Stomach (tissue), 9 donors: ENCODE measurements around the gene RSPRY1. TPM values are rescaled to one million over a fixed set of nuclear protein-coding genes. Genes with fewer than 3 reads are reported as not detected.

Experiments
- DNase-seq, 2 donors: peaks; one replicate each; pipeline versions ENCODE4 v3.0.0 to v3.0.0-alpha.2; 2013 to 2019
- H3K27ac ChIP-seq, 5 donors: fragments of 200-600 bp in 4 of 5; sonication (generic) in 4 of 5; one replicate each; pipeline ENCODE4 v1.5.1; 2013 to 2019; ENCODE audit warnings: mild to moderate bottlenecking in 1 of 5, moderate library complexity in 1 of 5
- H3K27me3 ChIP-seq, 3 donors: fragments of 200-600 bp; sonication (generic); one replicate each; pipeline ENCODE4 v1.5.1; 2017 to 2019; ENCODE audit warnings: mixed run types in 1 of 3
- H3K36me3 ChIP-seq, 4 donors: fragments of 200-600 bp; sonication (generic); 1 replicate in 3 of 4; 2 replicates in 1 of 4; pipeline ENCODE4 v1.5.1; 2016 to 2019
- H3K4me1 ChIP-seq, 4 donors: fragments of 200-600 bp; sonication (generic); one replicate each; pipeline ENCODE4 v1.5.1; 2016 to 2019
- H3K4me3 ChIP-seq, 4 donors: fragments of 200-600 bp; sonication (generic) in 3 of 4; one replicate each; pipeline ENCODE4 v1.5.1; 2016 to 2019; ENCODE audit warnings: mild to moderate bottlenecking in 1 of 4
- H3K9me3 ChIP-seq, 4 donors: fragments of 200-600 bp; sonication (generic); one replicate each; pipeline ENCODE4 v1.5.1; 2016 to 2019
- EP300 ChIP-seq: sonication (generic); formaldehyde crosslinking; IDR thresholded peaks from one replicate; pipeline ENCODE4 v1.6.1; 2017; ENCODE audit warnings: antibody characterized with exemption
- POLR2A ChIP-seq, 4 donors: fragments of 450-650 bp; IDR thresholded peaks; one replicate each; pipeline ENCODE4 v1.6.1; 2016; ENCODE audit warnings: antibody characterized with exemption in 4 of 4, control low read depth in 2 of 4, mild to moderate bottlenecking in 1 of 4, moderate library complexity in 1 of 4
- POLR2AphosphoS5 ChIP-seq, 3 donors: sonication (generic); formaldehyde crosslinking; IDR thresholded peaks; one replicate each; pipeline ENCODE4 v1.6.1; 2016; ENCODE audit warnings: antibody characterized with exemption in 3 of 3
- WGBS, 5 donors: extraction: QIAGEN DNeasy Blood & Tissue Kit in 3 of 5; methylation state at CpG; one replicate each; pipeline versions ENCODE4 v1.1.5 to v1.1.7; 2013 to 2018; 5-methylcytosine and 5-hydroxymethylcytosine counted together
- intact Hi-C: fragments of 100-400 bp; cut with DNase I; formaldehyde crosslinking; loops from one replicate; pipeline ENCODE4 v1.15.1; 2023; ENCODE audit warnings: low total_unique reads
- polyA plus RNA-seq, 3 donors: library from polyadenylated mRNA; stranded (reverse); fragments of 200-250 nt; gene quantifications; one replicate each; pipeline ENCODE4 v1.2.3, GENCODE V29; 2013
- total RNA-seq, 5 donors: library from RNA; depleted of rRNA; stranded (reverse); fragments of >200 nt; gene quantifications; one replicate each; pipeline versions ENCODE4 v1.1.0 to v1.2.3, GENCODE V29; 2014 to 2016
- TF ChIP-seq, protein P1 (sequence below), 7 experiments: fragments of 450-650 bp in 4 of 7; fragments of 200-600 bp in 3 of 7; sonication (generic) in 3 of 7; IDR thresholded peaks; one replicate each; pipeline ENCODE4 v1.5.1; 2016 to 2019; ENCODE audit warnings: antibody characterized with exemption in 7 of 7, control low read depth in 2 of 7, mild to moderate bottlenecking in 1 of 7
- donor health status: healthy with polysubstance abuse.
- donor health status: Bipolar disorder and iron deficiency.
- donor health status: healthy.

RSPRY1 gene
- total and polyA plus RNA-seq, 8 donors, result 5.5 to 110 (median 13.3) TPM

DNA sequence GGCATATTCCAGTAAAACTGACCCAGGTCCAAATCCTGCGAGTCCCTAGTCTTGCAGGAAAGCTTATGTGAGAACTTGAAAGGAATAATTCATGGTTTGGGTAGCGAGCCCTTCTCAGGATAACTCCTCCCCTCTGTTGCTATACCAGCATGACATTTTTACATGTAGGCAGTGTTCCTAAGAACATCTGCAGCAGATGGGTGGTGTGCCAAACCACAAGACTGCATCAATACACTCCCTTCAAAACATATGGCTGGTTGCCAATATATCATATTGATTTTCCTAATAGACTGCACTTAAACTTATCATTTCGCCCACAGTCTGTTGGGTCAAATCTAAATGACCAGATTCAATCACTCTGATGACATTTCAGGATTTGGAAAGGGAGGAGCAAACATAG is 20.2 kb upstream of the RSPRY1 start:
- Histone ChIP-seq H3K27me3 (no peaks in the 10 kb centered on the region), H3K4me3 (no peak overlapping the region)
- intact Hi-C loops, result loop anchor here (10.0 kb wide), 1 partner anchor 81 kb away; no protein-coding TSS in a partner anchor

DNA sequence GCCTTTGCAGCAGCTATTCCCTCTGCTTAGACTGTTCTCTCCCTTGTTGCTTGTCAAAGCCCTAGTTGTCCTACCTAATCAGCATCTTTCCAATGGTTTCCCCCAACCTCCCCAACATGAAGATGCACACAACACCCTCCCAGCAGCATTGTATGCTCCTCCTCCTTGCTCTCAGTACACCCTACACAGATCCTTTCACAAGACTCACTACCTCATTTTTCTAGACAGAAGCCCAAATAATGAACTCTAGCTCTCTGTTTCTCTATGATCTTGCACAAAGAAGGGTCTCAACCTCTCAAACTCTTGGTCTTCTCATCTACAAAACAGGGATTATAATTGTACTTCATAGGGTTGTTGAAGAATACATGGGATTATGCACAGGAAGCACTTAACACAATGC is 19.7 kb upstream of the RSPRY1 start:
- TF ChIP-seq, protein P1, sequence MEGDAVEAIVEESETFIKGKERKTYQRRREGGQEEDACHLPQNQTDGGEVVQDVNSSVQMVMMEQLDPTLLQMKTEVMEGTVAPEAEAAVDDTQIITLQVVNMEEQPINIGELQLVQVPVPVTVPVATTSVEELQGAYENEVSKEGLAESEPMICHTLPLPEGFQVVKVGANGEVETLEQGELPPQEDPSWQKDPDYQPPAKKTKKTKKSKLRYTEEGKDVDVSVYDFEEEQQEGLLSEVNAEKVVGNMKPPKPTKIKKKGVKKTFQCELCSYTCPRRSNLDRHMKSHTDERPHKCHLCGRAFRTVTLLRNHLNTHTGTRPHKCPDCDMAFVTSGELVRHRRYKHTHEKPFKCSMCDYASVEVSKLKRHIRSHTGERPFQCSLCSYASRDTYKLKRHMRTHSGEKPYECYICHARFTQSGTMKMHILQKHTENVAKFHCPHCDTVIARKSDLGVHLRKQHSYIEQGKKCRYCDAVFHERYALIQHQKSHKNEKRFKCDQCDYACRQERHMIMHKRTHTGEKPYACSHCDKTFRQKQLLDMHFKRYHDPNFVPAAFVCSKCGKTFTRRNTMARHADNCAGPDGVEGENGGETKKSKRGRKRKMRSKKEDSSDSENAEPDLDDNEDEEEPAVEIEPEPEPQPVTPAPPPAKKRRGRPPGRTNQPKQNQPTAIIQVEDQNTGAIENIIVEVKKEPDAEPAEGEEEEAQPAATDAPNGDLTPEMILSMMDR (IDR thresholded peaks at IDR 0.05), result no peak
- TF ChIP-seq EP300 (no peak), POLR2AphosphoS5 (IDR thresholded peaks at IDR 0.05) (no peak), POLR2A (IDR thresholded peaks at IDR 0.05) (no peak)
- H3K27me3 ChIP-seq, result no peaks in the 10 kb centered on the region
- H3K4me1 ChIP-seq, result peaks cover 0 to 23% (median 10%) of the 10 kb centered on the region in 4 donors
- peaks cover 55 to 85% (median 84%) of the 10 kb centered on the region in 4 donors for H3K36me3 ChIP-seq
- peak overlapping the region in 2 of 5 donors; percentile 1 to 45 for H3K27ac ChIP-seq
- DNase-seq, result no peak
- no peak overlapping the region for H3K4me3 ChIP-seq
- H3K9me3 ChIP-seq, result no peaks in the 10 kb centered on the region
- intact Hi-C loops, result loop anchor here (10.0 kb wide), 1 partner anchor 82 kb away; no protein-coding TSS in a partner anchor

More for the DNA sequence above, 20.2 kb upstream of the RSPRY1 start:
- H3K4me1 ChIP-seq, result peaks cover 0 to 23% (median 10%) of the 10 kb centered on the region in 4 donors
- H3K9me3 ChIP-seq, result no peaks in the 10 kb centered on the region
- H3K27ac ChIP-seq, result no peak overlapping the region
- 61 to 75% (median 67%) methylated on average over 3 of the region's 3 CpGs for WGBS, 5 donors
- no peak for DNase-seq
- TF ChIP-seq POLR2AphosphoS5 (IDR thresholded peaks at IDR 0.05), result no peak
- peaks cover 50 to 85% (median 84%) of the 10 kb centered on the region in 4 donors for H3K36me3 ChIP-seq

DNA sequence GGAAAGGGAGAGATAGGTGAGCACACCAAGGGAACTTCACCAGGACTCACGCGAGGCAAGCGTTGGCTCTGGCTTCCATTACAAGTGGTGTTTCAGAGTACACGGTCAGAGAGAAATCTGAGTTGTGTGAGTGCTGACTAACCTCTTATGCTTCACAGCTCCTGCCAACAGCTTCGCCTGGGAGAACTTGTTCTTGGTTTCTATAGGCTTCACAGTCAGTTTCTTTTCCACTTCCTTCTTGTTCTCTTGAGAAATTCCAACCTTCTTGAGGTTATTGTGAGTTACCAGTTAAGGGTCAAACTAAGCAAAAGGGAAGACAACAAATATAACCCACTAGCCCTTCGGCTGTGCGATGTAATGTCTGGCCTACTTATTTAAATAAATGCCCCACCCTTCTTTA is 19.2 kb upstream of the RSPRY1 start:
- Histone ChIP-seq H3K4me1 (peaks cover 0 to 23% (median 10%) of the 10 kb centered on the region in 4 donors), H3K36me3 (peaks cover 57 to 85% (median 84%) of the 10 kb centered on the region in 4 donors), H3K27me3 (no peaks in the 10 kb centered on the region), H3K4me3 (no peak overlapping the region), H3K9me3 (no peaks in the 10 kb centered on the region), H3K27ac (peak overlapping the region in 2 of 5 donors; percentile 1 to 45)
- WGBS, 5 donors, result 40 to 65% (median 47%) methylated on average over 7 of the region's 7 CpGs
- intact Hi-C loops, result loop anchor here (10.0 kb wide), 1 partner anchor 82 kb away; no protein-coding TSS in a partner anchor
- peak in 1 of 2 donors; percentile 59 for DNase-seq
- TF ChIP-seq POLR2A (IDR thresholded peaks at IDR 0.05) (no peak), POLR2AphosphoS5 (IDR thresholded peaks at IDR 0.05) (no peak)

DNA sequence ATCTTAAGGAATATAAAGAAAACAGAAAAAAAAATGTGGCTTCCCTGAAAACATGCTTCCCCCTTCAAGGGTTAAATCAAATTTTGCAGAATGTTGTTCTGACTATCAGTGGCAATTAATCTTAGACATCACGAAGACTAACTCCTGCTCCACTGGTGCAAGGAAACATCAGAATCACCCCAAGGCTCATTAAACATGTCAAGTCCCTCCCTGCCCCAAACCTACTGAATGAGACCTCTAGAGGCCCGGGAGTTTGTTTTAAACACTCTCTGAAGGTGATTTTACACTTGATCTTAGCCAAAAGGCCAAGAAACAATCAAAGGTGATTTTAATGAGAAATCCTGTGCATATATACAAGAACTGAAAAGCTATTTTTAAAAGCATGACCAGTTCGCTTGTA is 18.6 kb upstream of the RSPRY1 start:
- H3K27ac ChIP-seq, result peak overlapping the region in 1 of 5 donors; percentile 45
- no peak overlapping the region for H3K4me3 ChIP-seq
- no peaks in the 10 kb centered on the region for H3K27me3 ChIP-seq
- WGBS, 5 donors, result 53 to 69% (median 54%) methylated on average over 3 of the region's 3 CpGs
- H3K36me3 ChIP-seq, result peaks cover 58 to 85% (median 84%) of the 10 kb centered on the region in 4 donors
- intact Hi-C loops, result loop anchor here (10.0 kb wide), 1 partner anchor 83 kb away; no protein-coding TSS in a partner anchor
- no peak for DNase-seq
- no peaks in the 10 kb centered on the region for H3K9me3 ChIP-seq
- TF ChIP-seq POLR2AphosphoS5 (IDR thresholded peaks at IDR 0.05) (no peak), POLR2A (IDR thresholded peaks at IDR 0.05) (no peak), EP300 (no peak)
- TF ChIP-seq, protein P1 (IDR thresholded peaks at IDR 0.05), result no peak
- H3K4me1 ChIP-seq, result peaks cover 0 to 23% (median 10%) of the 10 kb centered on the region in 4 donors

DNA sequence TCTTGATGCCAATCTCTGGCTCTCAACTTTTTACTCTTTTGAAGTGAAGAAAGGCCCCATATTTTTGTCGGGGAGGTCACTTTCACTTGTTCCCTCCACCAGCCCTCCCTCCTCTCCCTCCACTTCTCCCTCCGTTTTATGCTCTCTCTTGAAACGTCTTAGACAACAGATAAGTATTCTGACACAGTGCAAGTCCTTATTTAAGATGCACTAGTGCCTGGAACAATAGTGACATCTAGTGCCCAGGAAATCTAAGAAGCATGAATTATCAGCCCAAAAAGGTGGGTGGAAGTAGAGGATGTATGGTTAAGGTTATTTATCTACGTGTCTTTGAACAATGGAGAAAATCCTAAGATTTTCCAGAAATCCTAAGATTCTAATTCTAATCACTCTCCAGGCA is 18.2 kb upstream of the RSPRY1 start:
- TF ChIP-seq POLR2AphosphoS5 (IDR thresholded peaks at IDR 0.05), result no peak
- TF ChIP-seq, protein P1 (IDR thresholded peaks at IDR 0.05), result peak in 3 of 7 experiments; percentile 10 to 46 (median 37)
- Histone ChIP-seq H3K4me1 (peaks cover 0 to 23% (median 10%) of the 10 kb centered on the region in 4 donors), H3K36me3 (peaks cover 58 to 85% (median 84%) of the 10 kb centered on the region in 4 donors), H3K9me3 (no peaks in the 10 kb centered on the region), H3K4me3 (no peak overlapping the region), H3K27ac (no peak overlapping the region), H3K27me3 (no peaks in the 10 kb centered on the region)
- DNase-seq, result peak in 1 of 2 donors; percentile 85
- intact Hi-C loops, result loop anchor here (10.0 kb wide), 1 partner anchor 83 kb away; no protein-coding TSS in a partner anchor
- 13 to 18% (median 15%) methylated on average over 4 of the region's 4 CpGs for WGBS, 5 donors
